Measurements from ENCODE around the gene LGALS7. TPM values are rescaled to one million over a fixed set of nuclear protein-coding genes. Genes with fewer than 3 reads are reported as not detected.
"Not testable (repeated sequence)": the region's sequence is repeated elsewhere in the genome, so short reads cannot be mapped to it uniquely, and the experiment has no call there.

Gene LGALS7
- total RNA-seq, 2 donors from 2014 or later: not detected

GRCh38 chr19:38769635-38770211, 3.6 kb downstream of the LGALS7 start:
- peaks cover 4% of the 10 kb centered on the region for H3K4me1 ChIP-seq
- no peak overlapping the region for H3K4me3 ChIP-seq
- WGBS, 2 donors: 26 to 67% methylated on average over 7 to 42 of the region's 42 CpGs
- TF ChIP-seq, protein P1, sequence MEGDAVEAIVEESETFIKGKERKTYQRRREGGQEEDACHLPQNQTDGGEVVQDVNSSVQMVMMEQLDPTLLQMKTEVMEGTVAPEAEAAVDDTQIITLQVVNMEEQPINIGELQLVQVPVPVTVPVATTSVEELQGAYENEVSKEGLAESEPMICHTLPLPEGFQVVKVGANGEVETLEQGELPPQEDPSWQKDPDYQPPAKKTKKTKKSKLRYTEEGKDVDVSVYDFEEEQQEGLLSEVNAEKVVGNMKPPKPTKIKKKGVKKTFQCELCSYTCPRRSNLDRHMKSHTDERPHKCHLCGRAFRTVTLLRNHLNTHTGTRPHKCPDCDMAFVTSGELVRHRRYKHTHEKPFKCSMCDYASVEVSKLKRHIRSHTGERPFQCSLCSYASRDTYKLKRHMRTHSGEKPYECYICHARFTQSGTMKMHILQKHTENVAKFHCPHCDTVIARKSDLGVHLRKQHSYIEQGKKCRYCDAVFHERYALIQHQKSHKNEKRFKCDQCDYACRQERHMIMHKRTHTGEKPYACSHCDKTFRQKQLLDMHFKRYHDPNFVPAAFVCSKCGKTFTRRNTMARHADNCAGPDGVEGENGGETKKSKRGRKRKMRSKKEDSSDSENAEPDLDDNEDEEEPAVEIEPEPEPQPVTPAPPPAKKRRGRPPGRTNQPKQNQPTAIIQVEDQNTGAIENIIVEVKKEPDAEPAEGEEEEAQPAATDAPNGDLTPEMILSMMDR (IDR thresholded peaks at IDR 0.05): peak in 6 of 7 experiments; percentile 47 to 87 (median 74)
- peak in 1 of 3 donors; percentile 27 for TF ChIP-seq POLR2A (IDR thresholded peaks at IDR 0.05)
- DNase-seq: peak; percentile 62 to 84 (median 81)
- ATAC-seq: peak; percentile 67
- H3K9me3 ChIP-seq: no peaks in the 10 kb centered on the region
- peak overlapping the region in 1 of 4 donors; percentile 46 for H3K27ac ChIP-seq
- intact Hi-C loops (cut with DNase I): no loop called here
- H3K27me3 ChIP-seq: no peaks in the 10 kb centered on the region
- no peaks in the 10 kb centered on the region for H3K36me3 ChIP-seq (replicated peaks in 1 of 2; ENCODE audit: insufficient read depth in 1 of 2, low read depth in 2 of 2)

- Histone ChIP-seq H3K4me3 (no peak overlapping the region), H3K27ac (no peak overlapping the region), H3K9me3 (no peaks in the 10 kb centered on the region), H3K36me3 (replicated peaks in 1 of 2; ENCODE audit: insufficient read depth in 1 of 2, low read depth in 2 of 2) (no peaks in the 10 kb centered on the region), H3K27me3 (no peaks in the 10 kb centered on the region), H3K4me1 (peaks cover 9% of the 10 kb centered on the region)
- TF ChIP-seq POLR2A (IDR thresholded peaks at IDR 0.05): no peak
- TF ChIP-seq, protein P1 (IDR thresholded peaks at IDR 0.05): no peak
- intact Hi-C loops (cut with DNase I): no loop called here
- ATAC-seq: no peak
- 80 to 83% methylated on average over 10 of the region's 10 CpGs for WGBS, 2 donors
- DNase-seq: no peak
Observed at GRCh38 chr19:38766276-38767047, 6.9 kb downstream of the LGALS7 start.

DNA sequence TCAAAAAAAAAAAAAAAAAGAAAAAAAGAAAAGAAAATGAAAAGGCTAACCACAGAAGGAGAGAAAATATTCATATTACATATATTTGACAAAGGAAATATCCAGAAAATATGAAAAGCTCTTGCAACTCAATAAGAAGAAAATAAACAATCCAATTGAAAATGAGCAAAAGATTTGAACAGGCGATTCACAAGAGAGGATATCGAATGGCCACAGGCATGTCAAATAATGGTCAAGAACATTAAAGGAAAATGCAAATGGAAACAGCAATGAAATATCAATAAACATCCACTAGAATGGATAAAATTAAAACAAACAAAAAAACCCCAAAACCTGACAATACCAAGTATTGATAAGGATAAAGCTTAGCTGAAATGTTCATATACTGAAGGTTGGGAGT, 8.1 kb downstream of the LGALS7 start:
- no peak for ATAC-seq
- 89 to 99% methylated on average over 2 of the region's 2 CpGs for WGBS, 2 donors

DNA sequence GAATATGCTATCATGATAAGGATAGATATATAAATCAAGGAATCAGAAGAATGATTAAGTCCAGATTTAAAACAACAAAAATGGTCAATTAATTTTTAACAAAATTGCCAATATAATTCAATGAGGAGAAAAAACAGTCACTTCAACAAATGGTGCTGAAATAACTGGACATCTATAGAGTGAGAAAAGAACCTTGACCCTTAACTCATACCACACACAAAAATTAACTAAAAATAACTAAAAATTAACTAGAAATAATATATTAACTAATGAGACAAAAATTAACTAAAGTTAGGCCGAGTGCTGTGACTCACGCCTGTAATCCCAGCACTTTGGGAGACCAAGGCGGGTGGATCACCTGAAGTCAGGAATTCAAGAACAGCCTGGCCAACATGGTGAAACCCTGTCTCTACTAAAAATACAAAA, 9.5 kb downstream of the LGALS7 start:
- WGBS, 2 donors: 69 to 71% methylated on average over 3 of the region's 3 CpGs

More for the DNA sequence above, 8.1 kb downstream of the LGALS7 start:
- no peak for DNase-seq
- Histone ChIP-seq H3K36me3 (replicated peaks in 1 of 2; ENCODE audit: insufficient read depth in 1 of 2, low read depth in 2 of 2) (no peaks in the 10 kb centered on the region), H3K27ac (no peak overlapping the region), H3K27me3 (no peaks in the 10 kb centered on the region), H3K9me3 (no peaks in the 10 kb centered on the region), H3K4me1 (peaks cover 9% of the 10 kb centered on the region), H3K4me3 (no peak overlapping the region)
- TF ChIP-seq POLR2A (IDR thresholded peaks at IDR 0.05): no peak
- TF ChIP-seq, protein P1 (IDR thresholded peaks at IDR 0.05): no peak
- intact Hi-C loops (cut with DNase I): no loop called here

GRCh38 chr19:38761884-38762389, 11.4 kb downstream of the LGALS7 start:
- H3K4me3 ChIP-seq, H3K4me1 ChIP-seq: not testable (repeated sequence)

More for the DNA sequence above, 9.5 kb downstream of the LGALS7 start:
- Histone ChIP-seq H3K27ac (peak overlapping the region in 3 of 4 donors; percentile 6 to 74 (median 50)), H3K27me3 (no peaks in the 10 kb centered on the region), H3K4me3 (no peak overlapping the region), H3K9me3 (no peaks in the 10 kb centered on the region), H3K36me3 (replicated peaks in 1 of 2; ENCODE audit: insufficient read depth in 1 of 2, low read depth in 2 of 2) (no peaks in the 10 kb centered on the region), H3K4me1 (peaks cover 5% of the 10 kb centered on the region)
- TF ChIP-seq, protein P1 (IDR thresholded peaks at IDR 0.05): no peak
- TF ChIP-seq POLR2A (IDR thresholded peaks at IDR 0.05): peak in 1 of 3 donors; percentile 47
- ATAC-seq: peak; percentile 75
- peak in 3 of 4 donors; percentile 20 to 48 (median 28) for DNase-seq
- intact Hi-C loops (cut with DNase I): no loop called here

DNA sequence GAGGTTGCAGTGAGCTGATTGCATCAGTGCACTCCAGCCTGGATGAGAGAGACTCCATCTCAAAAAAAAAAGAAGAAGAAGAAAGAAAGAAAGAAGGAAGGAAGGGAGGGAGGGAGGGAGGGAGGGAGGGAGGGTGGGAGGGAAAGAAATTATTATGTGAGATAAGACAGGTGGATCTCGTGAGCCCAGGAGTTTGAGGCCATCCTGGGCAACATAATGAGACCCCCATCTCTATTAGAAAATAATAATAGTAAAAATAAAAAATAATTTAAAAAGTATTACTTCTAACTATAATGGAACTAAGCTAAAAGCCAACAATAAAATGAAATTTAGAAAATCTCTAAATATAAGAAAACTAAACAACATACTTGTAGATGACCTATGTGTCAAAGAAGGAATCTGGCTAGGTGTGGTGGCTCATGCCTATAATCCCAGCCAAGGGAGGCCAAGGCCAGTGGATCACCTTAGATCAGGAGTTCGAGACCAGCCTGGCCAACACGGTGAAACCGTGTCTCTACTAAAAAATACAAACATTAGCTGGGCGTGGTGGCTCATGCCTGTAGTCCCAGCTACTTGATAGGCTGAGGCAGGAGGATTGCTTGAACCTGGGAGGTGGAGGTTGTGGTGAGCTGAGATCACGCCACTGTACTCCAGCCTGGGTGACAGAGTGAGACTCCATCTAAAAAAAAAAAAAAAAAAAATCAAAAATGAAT, 12.4 kb downstream of the LGALS7 start:
- DNase-seq; intact Hi-C loops (cut with DNase I); H3K27me3 ChIP-seq; H3K36me3 ChIP-seq (replicated peaks in 1 of 2; ENCODE audit: insufficient read depth in 1 of 2, low read depth in 2 of 2); H3K9me3 ChIP-seq; H3K4me3 ChIP-seq; ATAC-seq; H3K4me1 ChIP-seq: not testable (repeated sequence)
- H3K27ac ChIP-seq: peak overlapping the region in 1 of 4 donors; percentile 2
- WGBS, 2 donors: 60 to 62% methylated on average over 6 of the region's 6 CpGs

More at GRCh38 chr19:38761884-38762389, 11.4 kb downstream of the LGALS7 start:
- H3K36me3 ChIP-seq (replicated peaks in 1 of 2; ENCODE audit: insufficient read depth in 1 of 2, low read depth in 2 of 2); H3K27me3 ChIP-seq; intact Hi-C loops (cut with DNase I); H3K9me3 ChIP-seq; H3K27ac ChIP-seq; ATAC-seq; DNase-seq: not testable (repeated sequence)
- 88 to 95% methylated on average over 9 of the region's 9 CpGs for WGBS, 2 donors
